NCI-H2081 (cell line): ENCODE data around the gene KCTD1.

Source experiments
- DNase-seq, 2 experiments: peaks; one replicate each; lab custom pipeline; 2025; lab: John Stamatoyannopoulos, UW

The KCTD1 gene

DNA sequence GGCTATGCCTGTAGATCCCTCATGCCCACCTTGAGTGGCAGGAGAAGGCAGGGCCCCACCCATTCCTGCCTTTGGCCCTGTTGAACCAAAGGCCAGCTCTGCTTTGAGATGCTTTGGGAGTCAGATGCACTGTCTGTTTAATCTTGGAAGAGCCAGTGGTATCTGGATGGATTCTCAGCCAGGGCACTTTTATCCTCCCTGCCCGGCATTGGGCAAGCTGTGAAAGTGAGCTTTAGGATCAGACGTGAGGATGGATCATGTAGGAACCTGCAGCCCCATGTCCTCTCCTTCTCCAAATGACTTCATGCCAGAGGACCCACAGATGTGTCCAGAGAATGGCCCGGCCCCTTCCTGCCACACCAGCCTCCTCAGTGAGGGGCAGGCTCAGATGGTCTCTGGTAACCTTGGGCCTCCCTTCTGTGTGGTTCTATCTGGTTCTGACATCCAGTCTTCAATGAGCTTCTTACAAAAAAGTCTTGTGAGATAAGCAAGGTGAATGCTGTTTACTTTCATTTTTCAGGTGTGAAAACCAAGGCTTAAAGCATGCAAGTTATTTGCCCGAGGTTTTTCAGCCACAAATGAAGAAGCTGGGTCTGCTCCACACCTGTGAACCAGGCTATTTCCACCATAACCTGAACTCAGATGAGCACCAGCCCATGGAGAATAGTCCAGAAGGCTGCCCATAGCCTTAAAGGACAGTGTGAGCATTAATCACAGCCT is 123.8 kb downstream of the KCTD1 start:
- DNase-seq = no peak

DNA sequence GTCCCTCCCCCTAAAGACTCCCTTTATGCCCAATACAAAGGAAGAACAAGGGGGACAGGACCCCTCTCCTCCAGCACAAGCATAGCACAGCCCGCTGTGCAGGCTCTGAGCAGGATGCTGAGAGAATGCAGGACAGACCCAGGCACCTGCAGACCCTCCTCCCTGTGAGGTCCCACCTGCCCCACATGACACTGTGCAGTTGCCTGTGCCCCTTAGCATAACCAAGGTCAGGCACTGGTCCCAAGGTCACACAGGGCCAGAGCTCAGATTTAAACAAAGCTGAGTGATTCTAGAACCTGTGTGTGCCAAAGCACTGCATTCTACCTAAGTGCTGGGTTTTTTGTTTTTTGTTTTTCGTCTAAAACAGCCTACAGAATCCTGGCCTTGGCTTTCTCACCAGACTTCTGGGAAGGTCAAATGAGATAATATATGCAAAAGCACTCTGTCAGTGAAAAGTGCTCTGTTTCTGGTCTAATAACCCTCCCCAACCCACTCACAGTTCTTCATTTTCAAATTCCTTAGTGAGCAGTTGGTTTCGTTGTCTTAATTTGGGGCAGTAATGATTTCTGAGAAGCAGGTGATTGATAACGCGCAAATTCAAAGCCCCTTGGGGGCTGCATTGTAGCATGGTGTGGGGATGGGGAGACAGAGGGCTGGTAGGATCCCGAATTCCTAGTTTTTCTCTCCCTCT is 125.7 kb downstream of the KCTD1 start:
- DNase-seq = no peak

DNA sequence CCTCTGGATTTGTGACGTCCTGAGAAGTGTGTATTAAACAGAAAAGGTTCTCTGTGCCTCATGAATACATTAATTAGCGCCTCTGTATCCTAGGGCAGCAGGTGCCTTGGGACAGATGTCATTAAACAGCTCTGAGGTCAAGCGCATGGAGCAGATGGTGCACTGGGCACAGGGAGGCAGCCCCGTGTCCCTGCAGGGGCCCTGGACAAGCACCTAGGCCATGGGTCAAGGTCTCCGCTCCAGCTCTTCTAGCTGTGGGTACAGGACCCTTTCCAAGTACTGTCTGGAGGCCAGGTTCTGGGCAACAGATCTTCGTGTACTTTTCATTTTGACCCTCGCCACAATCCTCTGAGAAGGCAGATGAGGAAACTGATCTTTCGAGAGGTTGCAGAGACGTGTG is 126.4 kb downstream of the KCTD1 start:
- no peak for DNase-seq

DNA sequence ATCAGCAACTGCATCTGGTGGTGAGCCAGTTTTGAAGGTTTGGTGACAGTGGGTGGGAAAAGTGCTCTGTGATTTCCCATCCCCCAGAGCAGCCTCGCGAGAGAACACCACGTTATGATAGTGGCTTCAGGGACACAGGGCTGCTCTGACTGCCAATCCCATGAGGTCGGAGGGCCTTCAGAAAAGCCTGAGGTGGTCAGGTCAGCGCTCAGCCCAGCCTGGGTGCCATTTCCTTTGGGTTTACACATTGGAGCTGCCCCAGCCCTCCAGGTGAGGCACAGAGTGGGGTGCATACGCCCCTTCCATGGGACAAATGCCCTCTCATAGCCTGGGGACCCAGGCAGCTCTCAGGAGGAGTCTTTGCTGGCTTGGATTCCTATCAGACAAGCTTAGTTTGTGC is 126.8 kb downstream of the KCTD1 start:
- DNase-seq = no peak

DNA sequence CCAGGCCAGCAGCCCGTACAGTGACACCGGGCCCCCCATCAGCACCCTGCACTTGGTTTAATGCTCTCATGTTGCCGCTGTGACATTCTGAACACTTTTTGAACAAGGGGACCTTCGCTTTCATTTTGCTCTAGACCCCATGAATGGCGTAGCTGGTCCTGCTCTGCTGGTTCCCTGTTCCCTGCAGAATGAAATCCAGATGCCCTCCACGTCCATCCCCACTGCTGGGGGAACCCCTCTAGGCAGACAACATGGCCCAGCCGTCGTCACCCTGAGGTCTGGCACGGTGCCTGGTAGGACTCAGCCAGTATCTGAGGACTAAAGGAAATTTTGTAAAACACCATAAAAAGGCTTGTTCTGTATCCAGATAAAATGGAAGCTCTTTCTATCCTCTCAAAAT is 128.6 kb downstream of the KCTD1 start:
- no peak for DNase-seq

DNA sequence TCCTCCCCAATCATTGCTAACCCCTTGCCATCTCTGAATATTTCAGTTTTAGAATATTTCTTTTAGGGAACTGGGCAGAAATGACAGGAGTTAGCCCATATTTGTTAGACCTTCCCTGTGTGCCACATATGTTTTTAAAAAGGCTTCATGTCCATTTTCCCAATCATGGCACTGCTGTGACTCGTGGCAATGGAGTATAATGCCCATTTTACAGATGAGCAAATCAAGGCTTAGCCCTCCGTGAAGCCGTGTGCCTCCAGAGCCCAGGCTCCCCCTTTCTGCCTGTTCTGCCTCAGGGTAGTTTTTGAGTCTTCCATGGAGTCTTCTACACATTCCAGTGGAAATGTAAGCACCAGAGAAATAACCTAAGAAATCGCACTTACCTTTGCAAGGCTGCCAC is 130.1 kb downstream of the KCTD1 start:
- no peak for DNase-seq

DNA sequence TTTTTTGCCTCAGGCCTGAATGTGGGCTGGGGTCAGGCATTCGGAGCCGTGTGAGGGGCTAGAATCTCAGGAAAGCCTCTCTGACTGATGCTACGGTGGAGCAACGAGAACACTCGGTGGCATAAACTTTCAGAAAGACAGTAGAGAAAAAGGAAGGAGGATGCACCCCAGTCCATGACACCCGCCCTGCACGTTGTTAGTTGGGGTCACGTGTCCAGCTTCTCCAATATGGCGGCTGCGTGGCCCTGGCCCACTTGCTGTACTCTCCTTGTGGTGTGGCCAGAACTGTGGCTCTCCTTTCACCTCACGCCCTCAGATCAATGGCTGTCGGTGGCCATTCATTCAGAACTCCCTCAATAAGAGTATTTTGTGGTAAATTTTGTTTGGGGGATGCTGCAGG is 131.2 kb downstream of the KCTD1 start:
- no peak for DNase-seq

DNA sequence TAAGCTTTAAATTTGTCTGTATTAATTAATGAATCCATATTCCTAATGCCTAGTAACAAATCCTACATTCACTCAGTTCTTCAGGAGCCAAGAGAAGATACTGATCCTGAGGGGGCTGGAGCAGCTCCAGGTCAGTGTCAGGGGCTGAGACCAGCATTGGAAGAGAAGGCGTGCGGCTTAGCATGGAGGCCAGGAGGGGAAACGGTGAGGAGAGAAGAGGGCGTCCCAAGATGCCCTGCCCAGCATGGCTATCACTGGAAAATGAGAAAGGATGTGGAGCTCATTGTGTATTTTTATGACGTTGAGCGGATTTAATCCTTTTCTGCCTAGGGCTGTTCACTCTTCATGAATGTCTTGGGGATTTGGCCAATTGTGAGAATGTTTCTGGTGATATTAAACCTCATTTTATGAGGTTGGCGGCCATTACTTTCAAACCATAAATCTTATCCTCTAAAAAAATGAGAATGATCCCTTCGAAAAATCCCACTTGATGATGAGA is 131.7 kb downstream of the KCTD1 start:
- DNase-seq = no peak

DNA sequence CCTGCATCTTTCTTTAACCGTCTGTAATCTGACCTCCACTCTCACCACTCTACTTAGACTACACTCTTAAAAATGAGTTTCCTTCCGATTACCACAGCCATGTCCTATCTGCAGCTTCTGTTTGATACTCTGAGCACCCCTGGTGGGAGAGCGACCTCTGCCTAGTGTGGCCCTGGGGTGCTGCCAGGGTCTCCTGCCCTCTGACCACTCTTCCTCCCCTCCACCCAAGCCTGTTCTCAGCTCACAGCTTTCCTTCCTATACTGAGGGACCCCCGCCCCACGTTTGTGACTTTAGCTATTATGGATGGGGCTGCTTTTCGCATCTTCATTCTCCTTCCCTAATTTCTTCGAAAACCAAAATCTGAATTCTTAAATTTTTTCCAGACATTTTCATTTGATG is 132.7 kb downstream of the KCTD1 start:
- DNase-seq = no peak

DNA sequence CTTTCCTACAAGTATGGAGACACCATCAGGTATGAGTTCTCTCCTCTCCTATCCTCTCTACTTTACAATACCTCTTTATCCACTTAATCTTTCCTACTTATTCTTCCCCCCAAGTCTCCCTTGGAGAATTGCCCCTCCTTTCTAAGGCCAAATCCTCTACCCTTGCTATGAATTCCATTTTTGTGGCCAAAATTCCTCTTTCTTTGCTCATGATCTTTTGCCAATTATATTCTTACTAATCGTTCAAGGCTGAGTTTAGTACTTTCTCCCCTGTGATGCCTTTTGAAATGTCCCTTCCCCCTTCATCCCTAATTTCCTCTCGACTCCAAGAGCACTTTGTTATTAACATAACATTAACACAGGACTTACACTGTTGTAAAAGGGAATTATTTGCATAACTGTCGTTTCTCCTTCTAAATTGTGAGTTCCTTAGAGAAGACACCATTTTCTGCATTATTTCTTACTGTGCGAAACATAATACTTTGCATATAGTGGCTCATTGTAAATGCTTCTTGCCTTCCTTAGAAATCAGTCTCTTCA is 133.4 kb downstream of the KCTD1 start:
- no peak for DNase-seq

DNA sequence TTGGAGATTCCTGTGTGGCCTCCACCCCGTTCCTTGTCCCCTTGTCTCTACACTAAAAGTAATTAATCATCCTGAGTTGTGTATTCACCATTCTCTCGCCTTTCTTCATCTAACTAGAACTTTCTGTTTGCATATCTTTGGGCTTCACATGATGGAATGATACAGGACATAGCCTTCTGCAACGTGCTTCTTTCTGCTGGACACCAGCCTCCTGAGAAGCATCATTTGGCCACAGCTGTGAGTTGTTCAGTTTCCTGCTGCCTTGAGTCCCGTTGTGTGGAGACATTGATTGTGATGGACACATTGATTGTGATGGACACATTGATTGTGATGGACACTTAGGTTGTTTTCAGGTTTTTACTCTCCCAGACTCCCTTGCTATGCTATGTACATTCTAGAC is 139.3 kb downstream of the KCTD1 start:
- no peak for DNase-seq

DNA sequence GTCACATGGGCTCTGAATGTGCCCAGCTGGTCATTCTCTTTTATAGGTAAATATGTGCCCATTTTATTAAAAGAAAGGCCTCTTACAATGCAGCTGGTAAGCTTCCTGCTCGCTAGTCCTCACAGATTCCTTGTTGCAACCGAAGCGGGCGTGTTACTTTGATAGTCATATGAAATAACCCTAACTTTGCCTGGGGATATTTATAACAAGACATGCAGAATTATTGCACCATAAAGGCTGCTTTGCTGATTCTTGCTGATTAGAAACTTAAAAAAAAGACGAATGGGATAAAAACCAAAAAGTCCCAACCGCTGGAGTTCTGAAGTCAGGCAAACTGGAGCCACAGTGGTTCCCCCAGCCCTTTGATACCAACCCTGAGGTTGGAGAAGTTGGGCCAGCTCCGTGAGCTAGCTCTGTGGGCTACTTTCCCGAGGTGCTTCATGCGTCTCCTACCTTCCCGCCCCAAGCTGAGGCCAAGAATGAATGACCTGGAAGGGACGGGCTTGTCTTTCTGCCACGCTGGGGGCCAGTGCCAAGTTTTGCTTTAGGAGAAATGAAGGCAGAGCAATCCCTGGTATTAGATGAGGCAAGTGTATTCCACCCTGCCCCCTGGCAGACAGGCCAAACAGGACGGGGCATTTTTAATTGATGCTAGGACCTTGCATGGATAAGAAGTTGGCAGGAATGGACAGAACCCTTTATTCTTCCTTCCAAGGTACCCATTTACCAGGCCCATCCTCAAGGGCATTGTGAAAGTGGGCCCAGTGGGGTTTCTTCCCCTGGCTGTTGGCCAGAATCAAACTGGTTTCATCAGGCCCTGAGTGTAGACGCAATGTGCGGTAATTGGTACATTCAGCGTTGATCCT is 140.4 kb downstream of the KCTD1 start:
- DNase-seq = no peak

DNA sequence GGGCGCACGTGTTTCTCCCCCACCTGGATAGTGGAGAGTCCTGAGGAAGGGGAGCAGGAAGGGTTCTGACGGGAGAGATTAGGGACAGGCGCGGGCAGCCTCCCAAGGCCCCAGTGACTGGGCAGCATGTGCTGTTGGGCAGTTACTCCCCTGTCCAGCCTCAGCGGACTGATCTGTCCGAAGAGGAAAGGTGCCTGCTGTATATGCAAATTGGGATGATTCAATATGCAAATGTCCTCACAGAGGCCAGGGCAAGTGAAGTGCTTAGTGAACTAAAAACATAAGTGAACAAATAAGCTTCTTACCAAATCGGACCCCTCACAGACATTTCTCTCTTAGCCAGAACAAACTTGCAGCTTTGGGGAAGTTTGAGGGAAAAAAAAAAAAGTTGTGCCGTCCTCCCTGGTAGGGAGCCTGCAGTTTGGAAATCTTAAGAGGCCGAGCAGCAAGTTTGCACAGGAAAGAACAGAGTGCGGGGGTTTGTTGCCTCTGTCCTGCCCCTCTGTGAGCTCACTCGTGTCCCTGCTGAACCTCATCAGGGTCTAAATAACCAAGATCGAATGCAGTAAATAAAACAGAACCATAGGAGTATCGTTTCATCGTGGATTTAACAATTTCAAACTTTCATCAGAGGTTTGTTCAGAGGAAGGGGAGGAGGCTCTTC is 141.4 kb downstream of the KCTD1 start:
- DNase-seq = no peak

DNA sequence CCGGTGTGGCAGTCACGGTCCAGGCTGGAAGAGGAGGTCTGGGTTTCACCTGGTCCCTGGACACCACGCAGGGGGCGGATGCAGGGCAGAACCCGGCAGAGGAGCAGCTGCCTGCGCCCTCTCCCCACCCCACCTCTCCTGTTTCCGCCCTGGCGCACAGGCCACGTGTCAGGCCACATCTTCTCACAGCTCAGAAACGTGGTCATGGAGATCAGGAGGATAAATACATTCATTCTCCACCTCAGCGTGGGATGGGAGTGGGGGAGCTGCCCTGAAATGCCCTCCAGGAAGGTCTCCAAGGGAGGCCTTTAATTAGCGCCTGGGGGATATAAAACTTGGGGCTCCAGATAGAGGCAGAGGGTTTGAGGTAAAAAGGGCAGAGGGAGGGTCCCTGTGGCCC is 142.0 kb downstream of the KCTD1 start:
- DNase-seq = no peak

DNA sequence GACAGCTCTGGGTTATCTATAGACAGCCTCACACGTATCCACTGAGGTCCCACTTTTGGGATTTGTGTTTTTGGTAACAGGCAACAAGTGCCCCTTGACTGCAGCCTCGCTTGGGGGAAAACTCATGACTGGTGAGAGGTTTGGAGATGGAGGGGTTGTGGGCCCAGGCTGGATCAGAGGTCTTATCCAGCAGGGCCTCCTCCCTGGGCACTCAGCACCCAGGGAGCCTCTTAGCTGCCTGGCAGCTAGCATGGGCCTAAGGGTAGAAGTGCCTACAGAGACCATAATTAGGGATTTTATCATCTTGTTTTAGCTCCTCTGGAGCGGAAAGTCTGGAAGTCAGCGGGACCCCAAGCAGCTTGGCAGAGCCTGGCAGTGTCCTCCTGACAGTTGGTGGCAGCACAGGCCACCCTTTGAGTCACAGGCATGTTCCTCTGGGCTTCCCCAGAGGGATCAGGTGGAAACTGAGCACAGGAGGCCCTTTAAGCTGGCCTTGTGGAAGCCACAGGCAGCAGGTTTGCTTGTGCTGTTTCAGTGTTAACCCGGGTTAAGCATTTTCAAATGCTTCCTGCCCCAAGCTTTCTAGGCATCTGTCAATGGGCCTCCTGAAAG is 143.1 kb downstream of the KCTD1 start:
- DNase-seq = peak; percentile 45 to 63
